ENCODE data around the gene CASP8AP2. TPM values are rescaled to one million over a fixed set of nuclear protein-coding genes. Genes with fewer than 3 reads are reported as not detected.
"Not testable (repeated sequence)": the region's sequence is repeated elsewhere in the genome, so short reads cannot be mapped to it uniquely, and the experiment has no call there.

CASP8AP2 gene
- 7.4 and 10.7 TPM in 2 replicates for total RNA-seq

GRCh38 chr6:89829472-89830169 lies at the start of gene CASP8AP2:
CASP8AP2 (plus strand) TSS chr6:89829880.
- DNase-seq (ENCODE audit: low read depth in 2 of 2): peak; percentile 97 to 99

GRCh38 chr6:89781070-89782034 lies 48.3 kb upstream of the CASP8AP2 start:
- no peak for DNase-seq (ENCODE audit: low read depth in 2 of 2)

- no peak for DNase-seq (ENCODE audit: low read depth in 2 of 2)
Observed at GRCh38 chr6:89782222-89782621, 47.5 kb upstream of the CASP8AP2 start.

DNA sequence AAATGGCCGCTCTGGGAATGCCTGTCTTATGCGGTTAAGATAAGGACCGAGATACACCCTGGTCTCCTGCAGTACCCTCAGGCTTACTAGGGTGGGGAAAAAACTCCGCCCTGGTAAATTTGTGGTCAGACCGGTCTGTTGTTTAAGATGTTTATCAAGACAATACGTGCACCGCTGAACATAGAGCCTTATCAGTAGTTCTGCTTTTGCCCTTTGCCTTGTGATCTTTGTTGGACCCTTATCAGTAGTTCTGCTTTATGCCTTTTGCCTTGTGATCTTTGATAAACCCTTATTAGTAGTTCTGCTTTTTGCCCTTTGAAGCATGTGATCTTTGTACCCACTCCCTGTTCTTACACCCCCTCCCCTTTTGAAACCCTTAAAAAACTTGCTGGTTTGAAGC lies 46.4 kb upstream of the CASP8AP2 start:
- DNase-seq (ENCODE audit: low read depth in 2 of 2): not testable (repeated sequence)

- DNase-seq (ENCODE audit: low read depth in 2 of 2): no peak
Observed at GRCh38 chr6:89784838-89785237, 44.8 kb upstream of the CASP8AP2 start.

DNA sequence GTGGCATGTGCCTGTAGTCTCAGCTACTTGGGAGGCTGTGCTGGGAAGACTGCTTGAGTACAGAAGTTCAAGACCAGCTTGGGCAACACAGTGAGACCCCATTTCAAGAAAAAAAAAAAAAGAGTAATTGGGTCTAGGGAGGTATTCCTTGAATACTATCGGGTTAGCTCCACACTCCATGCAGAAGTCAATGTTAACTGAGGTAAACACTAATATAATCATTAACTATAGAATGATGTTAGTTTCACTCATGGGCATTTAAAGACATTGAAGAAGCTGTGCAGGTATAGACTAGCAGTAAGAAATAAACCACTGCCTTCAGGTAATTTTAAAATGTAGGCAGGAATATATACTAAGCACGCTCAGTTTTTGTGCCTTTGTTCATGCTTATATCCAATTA lies 42.7 kb upstream of the CASP8AP2 start:
- no peak for DNase-seq (ENCODE audit: low read depth in 2 of 2)

- no peak for DNase-seq (ENCODE audit: low read depth in 2 of 2)
Observed at GRCh38 chr6:89787660-89788328, 41.9 kb upstream of the CASP8AP2 start.

DNA sequence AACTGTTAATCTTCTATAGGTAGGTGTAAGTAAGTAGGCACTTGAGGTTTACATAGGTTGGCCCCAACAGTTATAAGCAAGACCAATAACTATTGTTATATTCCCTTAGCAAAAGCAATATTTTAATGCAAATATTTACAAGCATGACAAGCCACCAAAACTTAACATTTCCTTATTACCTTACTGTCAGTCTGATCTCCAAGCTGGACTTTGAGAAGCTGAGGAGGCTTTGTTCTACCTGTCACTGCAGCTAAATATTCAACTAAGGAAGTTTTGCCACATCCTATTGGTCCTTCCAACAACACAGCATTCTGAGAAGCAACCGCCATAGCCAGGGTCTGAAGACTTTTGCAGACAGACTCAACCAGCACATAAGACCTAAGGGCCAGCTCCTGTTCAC lies 39.7 kb upstream of the CASP8AP2 start:
- no peak for DNase-seq (ENCODE audit: low read depth in 2 of 2)

DNA sequence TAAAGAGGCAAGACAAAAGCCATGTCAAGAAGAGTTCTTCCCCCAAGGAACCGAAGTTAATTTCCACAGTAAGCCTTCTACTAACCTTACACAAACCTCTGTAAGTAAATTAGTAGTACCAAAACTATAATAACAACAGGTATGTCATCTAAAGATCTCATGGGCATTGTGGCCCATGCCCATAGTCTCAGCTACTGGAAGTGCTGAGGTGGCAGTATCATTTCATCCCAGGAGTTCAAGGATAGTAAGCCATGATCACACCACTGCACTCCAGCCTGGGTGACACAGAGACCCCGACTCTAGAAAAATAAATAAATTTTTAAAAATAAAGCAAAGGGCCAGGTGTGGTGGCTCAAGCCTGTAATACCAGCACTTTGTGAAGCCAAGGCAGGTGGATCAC lies 39.3 kb upstream of the CASP8AP2 start:
- DNase-seq (ENCODE audit: low read depth in 2 of 2): no peak

- DNase-seq (ENCODE audit: low read depth in 2 of 2): peak; percentile 51 to 72
Observed at GRCh38 chr6:89792881-89793280, 36.8 kb upstream of the CASP8AP2 start.

- no peak for DNase-seq (ENCODE audit: low read depth in 2 of 2)
Observed at GRCh38 chr6:89793586-89793985, 36.1 kb upstream of the CASP8AP2 start.

DNA sequence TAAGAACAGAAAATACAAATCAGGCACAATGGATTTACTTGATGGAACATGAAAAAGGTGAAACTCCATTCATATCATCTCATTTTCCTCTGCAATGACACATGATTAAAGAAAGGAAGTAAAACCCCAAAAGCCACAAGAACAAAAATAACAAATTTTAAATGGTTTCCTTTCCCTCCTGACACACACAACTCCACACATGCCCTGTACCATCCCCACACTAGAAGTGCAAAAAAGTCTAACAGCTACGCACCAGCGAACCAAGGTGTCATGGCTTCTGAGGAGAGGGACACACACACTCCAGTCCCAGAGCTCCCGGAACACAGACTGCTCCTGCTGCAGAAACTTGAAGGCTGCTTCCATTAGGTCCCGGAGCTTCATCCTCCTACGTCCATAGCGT lies 35.4 kb upstream of the CASP8AP2 start:
- no peak for DNase-seq (ENCODE audit: low read depth in 2 of 2)

DNA sequence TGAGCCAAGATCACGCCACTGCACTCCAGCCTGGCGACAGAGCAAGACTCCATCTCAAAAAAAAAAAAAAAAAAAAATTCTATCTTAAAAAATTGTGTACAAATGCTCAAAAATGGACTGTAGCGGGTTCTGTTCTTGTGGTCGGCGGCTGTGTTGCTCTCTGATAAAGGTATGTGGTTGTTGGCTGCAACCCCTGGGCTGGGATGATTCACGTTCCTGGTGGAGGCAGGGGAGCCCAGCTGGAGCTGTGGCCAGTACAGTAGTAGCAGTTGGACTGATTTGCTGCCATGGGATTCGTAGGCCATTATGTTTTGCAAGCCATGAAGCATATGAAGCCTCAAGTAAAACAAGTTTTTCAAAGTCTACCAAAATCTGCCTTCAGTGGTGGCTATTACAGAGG lies 32.4 kb upstream of the CASP8AP2 start:
- DNase-seq (ENCODE audit: low read depth in 2 of 2): no peak

DNA sequence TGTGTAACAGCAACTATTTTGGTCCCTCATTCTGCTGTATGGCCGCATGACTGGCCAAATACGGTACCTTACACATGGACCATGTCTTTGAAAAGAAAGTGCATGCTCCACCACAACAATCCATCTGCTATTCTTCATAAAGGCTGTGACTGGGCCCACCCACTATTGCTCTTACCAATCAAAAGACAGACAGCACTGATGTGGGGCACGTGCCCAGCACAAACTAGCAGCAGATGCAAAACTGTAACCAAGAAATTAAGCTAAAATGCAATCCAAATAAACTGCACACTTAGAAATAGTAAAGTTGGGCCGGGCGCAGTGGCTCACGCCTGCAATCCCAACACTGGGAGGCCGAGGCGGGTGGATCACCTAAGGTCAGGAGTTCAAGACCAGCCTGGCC lies 30.6 kb upstream of the CASP8AP2 start:
- no peak for DNase-seq (ENCODE audit: low read depth in 2 of 2)

GRCh38 chr6:89799756-89800155 lies 29.9 kb upstream of the CASP8AP2 start:
- no peak for DNase-seq (ENCODE audit: low read depth in 2 of 2)

DNA sequence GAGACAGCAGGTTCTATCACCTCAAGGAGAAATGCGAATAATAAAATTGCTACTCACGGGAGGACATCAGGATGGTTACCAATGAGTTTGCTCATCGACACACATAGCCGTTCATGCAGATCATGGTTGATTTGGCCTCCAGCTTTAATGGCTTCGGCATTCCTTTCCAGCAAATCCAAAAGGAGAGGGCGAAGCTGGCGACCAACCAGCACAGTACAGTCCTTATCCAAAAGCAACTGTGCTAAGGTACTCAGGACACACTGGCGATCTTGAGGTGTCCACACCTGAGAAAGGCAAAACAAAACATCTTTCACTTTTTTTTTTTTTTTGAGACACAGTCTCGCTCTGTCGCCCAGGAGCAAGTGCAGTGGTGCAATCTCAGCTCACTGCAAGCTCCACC lies 26.4 kb upstream of the CASP8AP2 start:
- DNase-seq (ENCODE audit: low read depth in 2 of 2): no peak

DNA sequence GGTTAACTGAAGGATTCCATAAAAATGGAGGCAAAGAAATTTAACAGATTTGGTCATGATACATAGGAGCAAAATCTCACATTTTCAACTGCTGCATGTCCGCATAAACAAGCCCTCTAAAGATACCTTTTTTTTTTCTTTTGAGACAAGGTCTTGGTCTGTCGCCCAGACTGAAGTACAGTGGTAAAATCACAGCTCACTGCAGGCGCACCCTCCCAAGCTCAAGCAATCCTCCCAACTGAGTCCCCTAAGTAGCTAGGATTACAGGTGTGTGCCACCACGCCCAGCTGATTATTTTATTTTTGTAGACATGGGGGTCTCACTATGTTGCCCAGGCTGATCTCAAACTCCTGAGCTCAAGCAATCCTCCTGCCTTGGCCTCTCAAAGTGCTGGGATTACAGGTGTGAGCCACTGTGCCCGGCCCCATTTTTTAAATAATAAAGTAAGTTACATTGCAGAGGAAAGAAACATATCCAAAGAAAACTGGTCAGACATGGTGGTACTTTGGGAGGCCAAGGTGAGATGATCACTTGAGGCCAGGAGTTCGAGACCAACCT lies 23.8 kb upstream of the CASP8AP2 start:
- DNase-seq (ENCODE audit: low read depth in 2 of 2): no peak

- no peak for DNase-seq (ENCODE audit: low read depth in 2 of 2)
Observed at GRCh38 chr6:89807581-89807980, 22.1 kb upstream of the CASP8AP2 start.

GRCh38 chr6:89813422-89813821 lies 16.3 kb upstream of the CASP8AP2 start:
- DNase-seq (ENCODE audit: low read depth in 2 of 2): not testable (repeated sequence)

DNA sequence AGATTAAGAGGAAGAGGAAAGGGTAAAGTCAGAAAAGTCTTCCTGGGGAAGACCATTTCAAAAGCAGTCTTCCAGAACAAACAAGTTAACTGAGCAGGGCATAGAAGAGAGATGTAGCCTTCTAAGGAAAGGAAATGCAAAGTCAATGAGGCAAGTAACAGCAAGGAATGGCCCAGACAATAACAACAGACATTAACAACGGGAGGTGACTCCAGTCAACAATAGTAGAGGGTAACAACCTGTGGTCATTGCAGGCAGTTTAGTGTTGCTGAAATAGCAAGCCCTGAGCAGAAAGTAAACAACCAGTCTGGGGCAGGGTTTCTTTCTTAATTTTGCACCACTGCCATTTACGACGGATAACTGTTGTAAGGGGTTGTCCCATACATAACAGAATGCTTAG lies 12.2 kb upstream of the CASP8AP2 start:
- peak in 1 of 2 donors; percentile 6 for DNase-seq (ENCODE audit: low read depth in 2 of 2)

DNA sequence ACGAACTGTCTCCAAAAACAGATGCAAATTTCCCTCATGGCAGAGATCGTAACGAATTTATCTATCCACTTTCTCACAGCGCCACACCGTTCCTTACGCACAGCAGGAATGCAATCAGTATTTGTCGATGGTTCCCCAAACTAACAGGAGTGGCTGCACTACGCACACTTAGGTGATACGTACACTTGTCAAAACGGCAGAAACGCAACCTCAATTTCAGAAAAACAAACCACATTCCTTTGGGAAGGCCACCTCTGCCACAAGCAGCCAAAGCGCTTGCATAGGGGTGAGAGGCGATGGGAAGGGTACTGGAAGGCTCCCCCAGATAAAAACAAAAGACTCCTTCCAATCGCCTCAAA lies 10.7 kb upstream of the CASP8AP2 start:
- peak; percentile 40 to 54 for DNase-seq (ENCODE audit: low read depth in 2 of 2)
